Chondrocyte (in vitro differentiated cells): Measurements from ENCODE around the gene CBX4. TPM values are rescaled to one million over a fixed set of nuclear protein-coding genes. Genes with fewer than 3 reads are reported as not detected.

Experiments used
- DNase-seq: peaks from one replicate; pipeline ENCODE4 v3.0.0; 2021; ENCODE audit warnings: mixed read lengths, low spot score
- H3K27ac Mint-ChIP-seq: one replicate; pipeline ENCODE4 v1.8.0; 2021; ENCODE audit warnings: mild to moderate bottlenecking, moderate library complexity, mixed read lengths; ENCODE audit not compliant: unreplicated experiment
- H3K27me3 Mint-ChIP-seq: 2 replicates; pipeline ENCODE4 v1.8.0; 2021; ENCODE audit warnings: low read depth, mixed read lengths
- H3K36me3 Mint-ChIP-seq: 2 replicates; pipeline ENCODE4 v1.8.0; 2021; ENCODE audit warnings: low read depth, mixed read lengths
- H3K4me1 Mint-ChIP-seq: 2 replicates; pipeline ENCODE4 v1.8.0; 2021; ENCODE audit warnings: low read depth, mild to moderate bottlenecking, mixed read lengths
- H3K4me3 Mint-ChIP-seq: one replicate; pipeline ENCODE4 v1.8.0; 2021; ENCODE audit warnings: mild to moderate bottlenecking, moderate library complexity, mixed read lengths; ENCODE audit not compliant: unreplicated experiment
- H3K9me3 Mint-ChIP-seq: 2 replicates; pipeline ENCODE4 v1.8.0; 2021; ENCODE audit warnings: low read depth, mixed read lengths
- CTCF ChIP-seq: fragments of 200-600 bp; sonication (generic); IDR thresholded peaks from 2 replicates; pipeline ENCODE4 v1.5.0; 2021; ENCODE audit warnings: antibody characterized with exemption, mild to moderate bottlenecking, moderate library complexity
- total RNA-seq: library from RNA; stranded (reverse); gene quantifications from 3 replicates; pipeline ENCODE4 v1.2.1, GENCODE V29; 2021

Gene CBX4
- total RNA-seq, 1 donor from 2014 or later: 26.8 TPM

- Mint-ChIP-seq H3K9me3 (no peaks in the 10 kb centered on the region), H3K36me3 (peaks cover 8% of the 10 kb centered on the region), H3K27me3 (peaks cover 2% of the 10 kb centered on the region), H3K27ac (no peak overlapping the region), H3K4me3 (no peak overlapping the region), H3K4me1 (peaks cover 40% of the 10 kb centered on the region)
- no peak for TF ChIP-seq CTCF
- DNase-seq: no peak
Observed at GRCh38 chr17:79835470-79835899, 3.8 kb downstream of the CBX4 start.

- peak; percentile 85 for TF ChIP-seq CTCF
- peaks cover 8% of the 10 kb centered on the region for H3K36me3 Mint-ChIP-seq
- H3K27ac Mint-ChIP-seq: no peak overlapping the region
- DNase-seq: no peak
- H3K4me3 Mint-ChIP-seq: no peak overlapping the region
- H3K4me1 Mint-ChIP-seq: peaks cover 35% of the 10 kb centered on the region
- no peaks in the 10 kb centered on the region for H3K27me3 Mint-ChIP-seq
- no peaks in the 10 kb centered on the region for H3K9me3 Mint-ChIP-seq
Observed at GRCh38 chr17:79834565-79835469, 4.4 kb downstream of the CBX4 start.

- no peak overlapping the region for H3K27ac Mint-ChIP-seq
- no peak for TF ChIP-seq CTCF
- H3K4me3 Mint-ChIP-seq: no peak overlapping the region
- peaks cover 8% of the 10 kb centered on the region for H3K36me3 Mint-ChIP-seq
- no peaks in the 10 kb centered on the region for H3K9me3 Mint-ChIP-seq
- H3K27me3 Mint-ChIP-seq: no peaks in the 10 kb centered on the region
- peaks cover 44% of the 10 kb centered on the region for H3K4me1 Mint-ChIP-seq
- no peak for DNase-seq
Observed at GRCh38 chr17:79833744-79834564, 5.3 kb downstream of the CBX4 start.

GRCh38 chr17:79833110-79833450 lies 6.2 kb downstream of the CBX4 start:
- H3K36me3 Mint-ChIP-seq: peaks cover 7% of the 10 kb centered on the region
- H3K4me1 Mint-ChIP-seq: peaks cover 47% of the 10 kb centered on the region
- peak overlapping the region; percentile 52 for H3K4me3 Mint-ChIP-seq
- no peaks in the 10 kb centered on the region for H3K9me3 Mint-ChIP-seq
- TF ChIP-seq CTCF: no peak
- no peak for DNase-seq
- peak overlapping the region; percentile 63 for H3K27ac Mint-ChIP-seq
- no peaks in the 10 kb centered on the region for H3K27me3 Mint-ChIP-seq
